NCI-H1417 treated with DMSO at 0.1 percent for 48 hours (cell line): ENCODE results near the gene CRIP3.
"Not testable (repeated sequence)": the region's sequence is repeated elsewhere in the genome, so short reads cannot be mapped to it uniquely, and the experiment has no call there.

ENCODE experiments used
- DNase-seq: peaks from one replicate; lab custom pipeline; 2025; lab: John Stamatoyannopoulos, UW

CRIP3 gene, protein sequence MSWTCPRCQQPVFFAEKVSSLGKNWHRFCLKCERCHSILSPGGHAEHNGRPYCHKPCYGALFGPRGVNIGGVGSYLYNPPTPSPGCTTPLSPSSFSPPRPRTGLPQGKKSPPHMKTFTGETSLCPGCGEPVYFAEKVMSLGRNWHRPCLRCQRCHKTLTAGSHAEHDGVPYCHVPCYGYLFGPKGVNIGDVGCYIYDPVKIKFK

GRCh38 chr6:43308101-43308989 lies at the start of gene CRIP3:
CRIP3 (minus strand) TSS chr6:43308826; CDS start chr6:43308792, 34 bp downstream.
- no peak for DNase-seq

GRCh38 chr6:43355862-43356590 lies 47.4 kb upstream of the CRIP3 start:
- DNase-seq, result no peak

- not testable (repeated sequence) for DNase-seq
Observed at GRCh38 chr6:43351951-43352350, 43.3 kb upstream of the CRIP3 start.

DNA sequence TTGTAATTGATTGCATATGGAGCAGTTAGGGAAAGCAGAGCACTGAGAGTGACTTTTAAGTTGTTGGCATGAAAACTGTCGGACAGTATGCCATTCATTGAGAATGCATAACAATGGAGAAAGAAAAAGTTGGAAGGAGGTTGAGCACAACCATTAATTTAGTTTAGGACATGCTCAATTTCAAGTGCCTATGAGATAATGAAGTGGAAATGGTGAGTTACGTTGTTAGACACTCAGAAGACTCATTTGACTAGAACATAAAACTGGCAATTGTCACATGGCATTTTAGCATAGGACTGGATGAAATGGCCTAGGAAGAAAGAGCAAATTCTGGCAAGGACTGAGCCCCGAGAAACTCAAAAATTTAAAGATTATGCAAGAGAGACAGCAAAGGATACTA lies 38.8 kb upstream of the CRIP3 start:
- no peak for DNase-seq

DNA sequence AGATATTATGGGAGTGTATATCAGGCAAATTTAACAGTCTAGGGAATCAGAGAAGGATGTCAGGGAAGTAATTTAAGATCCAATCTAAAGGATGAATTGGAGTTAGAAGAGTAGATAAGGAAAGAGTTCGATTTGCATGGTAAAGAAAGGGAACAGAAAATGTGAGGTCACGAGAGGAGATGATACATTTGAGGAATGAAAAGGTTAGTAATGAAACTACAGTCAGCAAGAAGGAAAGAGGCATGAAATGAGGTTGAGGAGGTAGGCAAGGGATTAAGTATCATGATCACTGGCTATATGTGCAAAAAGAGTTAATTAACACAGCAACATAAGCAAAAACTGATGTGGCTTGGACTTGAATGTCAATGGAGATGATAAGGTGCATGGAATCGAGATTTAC lies 38.4 kb upstream of the CRIP3 start:
- no peak for DNase-seq

DNA sequence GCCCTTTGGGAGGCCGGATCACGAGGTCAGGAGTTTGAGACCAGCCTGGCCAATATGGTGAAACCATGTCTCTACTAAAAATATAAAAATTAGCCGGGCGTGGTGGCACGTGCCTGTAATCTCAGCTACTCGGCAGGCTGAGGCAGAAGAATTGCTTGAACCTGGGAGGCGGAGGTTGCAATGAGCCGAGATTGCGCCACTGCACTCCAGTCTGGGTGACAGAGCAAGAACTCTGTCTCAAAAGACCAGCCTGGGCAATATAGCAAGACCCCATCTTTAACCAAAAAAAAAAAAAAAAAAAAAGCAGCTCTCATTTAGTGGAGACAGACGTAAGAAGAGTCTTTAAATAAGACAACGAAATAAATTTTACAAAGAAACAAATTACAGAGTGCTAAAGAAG lies 37.6 kb upstream of the CRIP3 start:
- not testable (repeated sequence) for DNase-seq

- no peak for DNase-seq
Observed at GRCh38 chr6:43339168-43339567, 30.5 kb upstream of the CRIP3 start.

DNA sequence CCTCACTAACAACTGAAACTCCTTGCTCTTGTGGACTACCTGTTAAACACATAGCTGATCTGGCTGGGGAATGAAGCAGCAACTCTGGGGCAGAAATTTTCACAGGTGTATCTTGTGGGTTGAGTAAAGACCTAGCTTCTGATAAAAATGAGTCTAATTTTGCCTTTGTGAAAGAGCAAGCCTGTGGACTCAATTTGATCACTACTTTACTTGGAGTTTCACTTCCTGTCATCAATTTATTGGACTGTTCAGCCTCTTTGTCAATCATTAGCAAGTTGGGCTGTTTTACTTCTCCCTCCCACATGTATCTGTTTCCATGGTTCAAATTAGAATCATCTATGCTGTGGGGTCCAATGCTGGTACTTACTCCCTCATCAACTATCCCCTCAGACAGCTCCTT lies 29.6 kb upstream of the CRIP3 start:
- DNase-seq, result no peak

DNA sequence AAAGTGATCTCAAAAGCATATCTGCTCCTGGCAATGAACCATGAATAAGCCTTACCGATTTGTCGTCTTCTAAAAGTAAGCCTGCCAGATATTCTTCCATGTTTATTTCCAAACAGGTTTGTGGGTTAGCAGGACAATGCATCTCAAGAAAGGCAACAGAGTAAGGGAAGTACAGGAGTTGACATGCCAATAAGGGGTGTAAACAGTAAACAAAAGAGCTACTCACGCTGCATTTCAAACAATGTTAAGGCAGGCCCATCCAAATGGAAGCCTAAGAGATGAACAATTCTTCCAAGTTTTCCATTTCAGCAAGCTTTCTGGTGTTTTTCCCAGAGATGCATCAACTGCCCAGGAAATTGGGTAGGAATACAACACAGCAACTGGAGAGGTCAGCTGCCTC lies 27.8 kb upstream of the CRIP3 start:
- no peak for DNase-seq

DNA sequence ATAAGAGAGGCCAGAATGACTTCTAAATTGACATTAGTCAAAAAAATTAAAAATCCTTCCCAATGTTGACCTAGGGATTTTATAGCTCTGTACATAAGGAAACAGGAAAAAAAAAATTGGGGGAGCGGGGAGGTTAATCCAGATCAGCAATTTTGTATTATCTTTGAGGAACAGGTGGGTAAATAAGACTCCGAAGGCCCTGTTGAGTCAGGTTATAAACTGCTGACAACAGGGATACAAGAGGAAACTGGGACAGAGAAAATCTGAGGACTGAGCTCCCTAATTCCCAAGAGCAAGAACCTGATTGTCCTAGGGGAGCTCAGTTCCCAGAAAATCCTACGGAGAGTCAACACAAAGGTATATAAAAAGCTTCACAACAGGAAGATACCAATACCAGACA lies 26.8 kb upstream of the CRIP3 start:
- no peak for DNase-seq

GRCh38 chr6:43334466-43335095 lies 26.0 kb upstream of the CRIP3 start:
- DNase-seq, result no peak

- no peak for DNase-seq
Observed at GRCh38 chr6:43331891-43332290, 23.3 kb upstream of the CRIP3 start.

DNA sequence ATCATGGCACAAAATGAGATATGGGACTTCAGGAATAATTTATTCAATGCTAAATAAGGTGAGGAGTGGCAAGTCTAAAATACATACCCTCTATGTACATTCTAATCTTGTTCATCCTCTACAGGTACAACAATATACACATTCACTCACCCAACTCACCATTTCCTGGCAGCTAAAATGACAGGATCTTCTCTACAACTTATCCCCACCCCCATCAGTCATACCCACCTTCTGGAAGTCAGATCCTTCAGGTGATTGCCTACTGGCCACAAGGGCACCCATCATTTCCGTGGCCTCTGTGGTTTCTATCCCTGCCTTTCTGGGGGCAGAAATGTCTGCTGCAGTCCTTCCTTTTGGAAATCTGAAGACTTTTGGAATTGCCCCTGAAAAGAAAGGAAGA lies 22.8 kb upstream of the CRIP3 start:
- no peak for DNase-seq

DNA sequence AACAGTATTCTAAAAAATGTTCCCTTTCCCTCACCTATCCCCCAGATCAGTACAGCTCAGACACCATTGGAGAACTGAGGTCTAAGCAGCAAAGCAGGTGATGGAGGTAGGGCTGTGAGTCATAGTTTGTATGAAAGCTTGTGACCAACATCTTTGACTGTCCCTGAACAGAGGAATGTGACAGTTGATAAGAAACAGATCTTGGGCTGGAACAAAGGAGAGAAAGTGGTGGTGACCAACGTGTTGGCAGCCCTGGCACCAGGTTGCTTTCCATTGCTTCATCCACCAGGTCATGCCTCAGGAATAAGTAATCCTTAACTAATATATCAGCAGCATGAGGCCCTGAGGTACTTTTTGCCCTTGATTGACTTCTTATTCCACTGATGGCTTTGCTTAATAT lies 19.9 kb upstream of the CRIP3 start:
- DNase-seq, result no peak

- DNase-seq, result no peak
Observed at GRCh38 chr6:43325876-43326275, 17.2 kb upstream of the CRIP3 start.

GRCh38 chr6:43318011-43318410 lies 9.4 kb upstream of the CRIP3 start:
- no peak for DNase-seq

- no peak for DNase-seq
Observed at GRCh38 chr6:43313813-43314212, 5.2 kb upstream of the CRIP3 start.

DNA sequence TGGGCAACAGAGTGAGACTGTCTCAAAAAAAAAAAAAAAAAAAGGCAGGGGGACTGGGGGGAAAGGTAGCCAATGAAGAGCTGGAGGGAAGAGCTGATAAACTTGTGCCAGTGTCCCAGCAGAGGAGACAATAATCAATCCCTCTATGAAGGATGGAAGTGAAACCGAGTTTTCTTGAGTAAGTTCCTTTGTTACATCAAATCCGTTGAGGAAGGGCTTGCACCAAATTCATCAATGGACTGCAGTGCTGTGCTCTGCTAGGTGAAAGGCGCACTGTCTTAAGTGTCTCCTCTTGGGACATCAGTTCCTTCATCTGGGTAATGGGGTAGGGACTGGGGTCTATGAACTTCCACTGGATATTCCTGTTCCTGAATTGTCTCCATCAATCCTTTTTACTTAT lies 3.0 kb upstream of the CRIP3 start:
- DNase-seq, result no peak

- DNase-seq, result no peak
Observed at GRCh38 chr6:43310624-43311023, 2.0 kb upstream of the CRIP3 start.

DNA sequence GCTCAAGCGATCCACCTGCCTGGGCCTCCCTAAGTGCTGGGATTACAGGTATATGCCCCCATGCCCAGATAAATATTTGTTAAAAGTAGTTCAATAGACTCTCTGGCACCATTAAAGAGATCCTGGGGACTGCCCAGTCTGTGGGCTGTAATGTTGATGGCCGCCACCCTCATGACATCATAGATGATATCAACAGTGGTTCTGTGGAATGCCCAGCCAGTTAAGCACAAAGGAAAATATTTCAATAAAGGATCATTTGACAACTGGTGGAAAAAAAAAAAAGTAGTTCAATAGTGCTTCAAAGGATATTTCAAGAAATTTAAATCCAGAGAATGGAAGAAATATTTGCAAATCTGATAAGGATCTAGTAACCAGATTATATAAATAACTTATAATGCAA lies 1.5 kb upstream of the CRIP3 start:
- no peak for DNase-seq

DNA sequence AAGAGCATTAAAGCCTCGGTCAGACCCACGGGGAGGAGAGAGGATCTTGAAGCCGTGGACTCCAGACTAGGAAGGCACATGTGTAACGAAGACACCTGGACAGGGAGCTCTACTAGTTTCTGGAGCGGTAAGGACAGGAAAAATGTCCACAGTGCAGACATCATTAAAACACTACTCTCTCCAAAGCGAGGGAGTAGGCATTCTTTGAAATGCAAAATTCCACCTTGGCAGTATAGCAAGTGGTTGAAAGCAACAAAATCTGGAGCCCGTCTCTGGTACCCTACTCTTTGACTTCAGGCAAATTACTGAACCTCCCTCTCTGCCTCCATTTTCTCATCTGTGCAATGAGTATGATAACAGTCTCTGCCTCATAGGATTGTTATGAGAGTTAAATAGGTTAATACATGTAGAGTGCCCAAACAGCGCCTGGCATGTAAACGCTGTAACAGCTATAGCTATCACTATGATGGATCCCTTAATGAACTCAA lies 408 bp upstream of the CRIP3 start:
- no peak for DNase-seq

DNA sequence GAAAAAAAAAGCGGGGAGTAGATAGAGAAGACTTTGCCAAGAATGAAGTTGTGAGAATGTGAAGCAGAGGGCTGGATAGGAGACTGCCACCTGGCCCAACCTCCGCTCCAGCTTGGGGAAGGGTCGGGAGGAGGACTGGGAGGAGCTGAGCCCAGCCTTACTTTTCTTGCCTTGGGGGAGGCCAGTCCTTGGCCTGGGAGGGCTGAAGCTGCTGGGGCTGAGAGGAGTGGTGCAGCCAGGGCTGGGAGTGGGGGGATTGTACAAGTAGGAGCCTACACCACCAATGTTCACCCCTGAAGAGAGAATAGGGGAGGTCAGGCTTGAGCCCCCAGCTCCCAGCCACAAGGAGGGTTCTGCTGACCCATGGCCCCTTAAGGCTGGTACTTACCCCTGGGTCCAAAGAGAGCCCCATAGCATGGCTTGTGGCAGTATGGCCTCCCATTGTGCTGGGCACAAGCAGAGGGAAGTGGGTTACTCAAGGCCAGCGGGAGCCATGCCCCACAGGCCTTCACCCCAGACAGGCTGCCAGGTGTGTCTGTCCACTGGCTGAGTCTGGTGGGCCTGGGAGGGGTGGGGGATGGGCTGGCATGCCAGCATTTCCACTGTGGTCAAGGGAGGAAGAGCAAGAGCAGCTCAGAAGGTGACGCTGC lies 1.1 kb downstream of the CRIP3 start:
- no peak for DNase-seq
